GM12874 (cell line): Measurements from ENCODE around the gene TRAF4.

ENCODE experiments used
- CTCF ChIP-seq: IDR thresholded peaks from 2 replicates; pipeline ENCODE4 v1.5.1; 2011; ENCODE audit warnings: low read depth, mild to moderate bottlenecking, control low read depth, low read length, moderate library complexity; ENCODE audit not compliant: insufficient read depth

The TRAF4 gene

GRCh38 chr17:28710861-28711722 is 32.7 kb upstream of the TRAF4 start:
- no peak for TF ChIP-seq CTCF

DNA sequence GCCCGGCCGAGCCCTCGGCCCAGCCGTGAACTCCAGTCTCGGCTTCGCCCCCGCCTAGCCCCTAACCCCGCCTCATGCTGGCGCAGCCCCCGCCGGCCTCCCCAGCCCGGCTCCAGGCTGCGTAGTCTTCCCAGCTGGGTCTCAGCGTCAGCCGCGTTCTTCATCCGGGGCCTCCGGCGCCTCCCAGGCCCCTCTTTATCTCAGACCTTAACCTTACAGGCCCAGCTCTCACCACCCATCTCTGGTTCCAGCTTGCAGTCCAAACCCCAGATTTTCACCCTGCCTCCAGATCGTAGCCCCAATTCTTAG is 32.1 kb upstream of the TRAF4 start, which contains the start of gene PROCA1:
Gene PROCA1, minus strand, starts transcription at position 166 of the 309 bp plus-strand sequence. CDS start 228 bp downstream, outside the sequence.
- no peak for TF ChIP-seq CTCF

DNA sequence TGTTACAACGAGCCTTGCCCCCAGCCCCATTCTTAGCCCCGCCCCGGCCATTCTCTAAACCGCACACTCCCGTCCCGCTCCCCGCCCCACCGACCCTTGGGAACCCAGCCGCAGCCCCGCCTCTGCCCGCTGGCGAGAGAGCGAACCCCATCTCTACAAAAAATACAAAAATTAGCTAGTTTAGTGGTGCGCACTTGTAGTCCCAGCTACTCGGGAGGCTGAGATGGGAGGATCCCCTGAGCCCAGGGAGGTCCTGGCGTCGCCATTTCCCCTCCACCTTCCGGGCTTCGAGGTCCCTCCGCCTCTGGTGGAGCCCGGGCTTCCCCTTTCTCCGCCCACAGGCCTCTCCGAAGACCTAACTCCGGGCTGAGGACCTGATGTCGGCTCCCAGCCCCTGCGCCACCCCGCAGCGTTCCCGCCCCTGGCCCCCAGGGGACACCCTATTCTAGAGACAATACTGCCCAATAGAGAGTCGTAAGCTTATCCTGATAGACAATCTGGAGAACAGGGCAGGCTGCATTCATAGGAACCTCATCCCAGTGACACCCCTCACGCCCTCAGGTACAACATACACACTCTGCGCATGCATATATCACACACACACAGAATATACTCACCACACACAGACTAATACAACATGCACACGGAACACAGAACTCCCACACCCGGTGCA is 31.6 kb upstream of the TRAF4 start:
- peak; percentile 20; the same call in 1 of the 2 replicates for TF ChIP-seq CTCF

- no peak for TF ChIP-seq CTCF
Observed at GRCh38 chr17:28712705-28713415, 31.0 kb upstream of the TRAF4 start.

GRCh38 chr17:28714281-28714680 is 29.5 kb upstream of the TRAF4 start:
- no peak for TF ChIP-seq CTCF

DNA sequence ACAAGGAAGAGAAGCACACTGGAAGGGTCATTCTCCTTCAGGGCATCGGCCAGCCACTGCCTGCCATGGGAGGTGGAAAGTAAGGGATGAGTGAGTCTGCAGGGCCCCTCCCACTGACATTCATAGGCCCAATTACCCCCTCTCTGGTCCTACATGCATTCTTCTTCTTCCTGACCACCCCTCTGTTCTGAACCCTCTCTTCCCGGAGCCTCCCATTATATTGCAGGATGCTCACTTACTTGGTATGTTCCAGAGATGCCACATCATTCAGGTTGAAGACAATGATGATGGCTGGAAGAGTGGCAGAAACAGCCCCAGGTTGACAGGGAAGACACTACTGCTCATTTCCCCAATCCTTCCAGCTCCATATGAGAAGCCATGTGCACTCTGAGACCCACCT is 28.6 kb upstream of the TRAF4 start:
- TF ChIP-seq CTCF: no peak
